HK-2 (cell line): ENCODE data around the gene FAM53A.

Source experiments
- DNase-seq: peaks from one replicate; pipeline ENCODE4 v3.0.0-alpha.2; 2018; ENCODE audit not compliant: unreplicated experiment

FAM53A gene

GRCh38 chr4:1683736-1684505 is at the start of gene FAM53A:
Gene FAM53A, minus strand, starts transcription at chr4:1684313. Its CDS starts 15,572 bp downstream, at chr4:1668741.
- DNase-seq = peak; percentile 89

GRCh38 chr4:1732911-1733310 is 48.8 kb upstream of the FAM53A start:
- no peak for DNase-seq

GRCh38 chr4:1731180-1731579 is 47.1 kb upstream of the FAM53A start:
- peak; percentile 65 for DNase-seq

- DNase-seq = no peak
Observed at GRCh38 chr4:1730532-1731135, 46.5 kb upstream of the FAM53A start.

- no peak for DNase-seq
Observed at GRCh38 chr4:1728061-1728980, 44.2 kb upstream of the FAM53A start.

- DNase-seq = peak; percentile 91
Observed at GRCh38 chr4:1727117-1728031, 43.3 kb upstream of the FAM53A start.

- peak; percentile 93 for DNase-seq
Observed at GRCh38 chr4:1726146-1726934, 42.2 kb upstream of the FAM53A start.

GRCh38 chr4:1725521-1725920 is 41.4 kb upstream of the FAM53A start:
- DNase-seq = no peak

GRCh38 chr4:1723131-1723801 is 39.2 kb upstream of the FAM53A start:
- no peak for DNase-seq

GRCh38 chr4:1722551-1723118 is 38.5 kb upstream of the FAM53A start:
- DNase-seq = no peak

GRCh38 chr4:1721666-1722550 is 37.8 kb upstream of the FAM53A start:
- DNase-seq = no peak

- peak; percentile 99 for DNase-seq
Observed at GRCh38 chr4:1721003-1721665, 37.0 kb upstream of the FAM53A start, which contains the start of the genes TACC3 and TMEM129. Gene TACC3, plus strand, starts transcription at chr4:1721521. Its CDS starts 1,901 bp downstream, at chr4:1723422. Gene TMEM129, minus strand, starts transcription at chr4:1721323. Its CDS starts 486 bp downstream, at chr4:1720837.

GRCh38 chr4:1720163-1720983 is 36.3 kb upstream of the FAM53A start:
- peak; percentile 72 for DNase-seq

- no peak for DNase-seq
Observed at GRCh38 chr4:1718095-1718850, 34.2 kb upstream of the FAM53A start.

- DNase-seq = no peak
Observed at GRCh38 chr4:1717129-1718094, 33.3 kb upstream of the FAM53A start.
